BE2C (cell line): ENCODE data around the gene INPP5A.

Experiments
- DNase-seq: peaks from one replicate; pipeline ENCODE4 v3.0.0-alpha.2; 2020
- H3K27me3 ChIP-seq: fragments of 250-450 bp; sonication (Bioruptor Pico); 2 replicates; pipeline ENCODE4 v1.5.1; 2020; ENCODE audit warnings: mild to moderate bottlenecking
- H3K36me3 ChIP-seq: fragments of 250-450 bp; sonication (Bioruptor Pico); 2 replicates; pipeline ENCODE4 v1.5.1; 2020; ENCODE audit warnings: mild to moderate bottlenecking
- H3K4me1 ChIP-seq: fragments of 250-450 bp; sonication (Bioruptor Pico); 2 replicates; pipeline ENCODE4 v1.5.1; 2020
- H3K4me3 ChIP-seq: 2 replicates; pipeline ENCODE4 v1.5.1; 2011; ENCODE audit warnings: low read depth, low read length
- H3K9me3 ChIP-seq: fragments of 250-450 bp; sonication (Bioruptor Pico); 2 replicates; pipeline ENCODE4 v1.5.1; 2020
- CTCF ChIP-seq: IDR thresholded peaks from 2 replicates; pipeline ENCODE4 v1.5.1; 2012; ENCODE audit warnings: mild to moderate bottlenecking, low read depth, low read length

INPP5A gene

GRCh38 chr10:132706701-132707100, 169.1 kb downstream of the INPP5A start:
- Histone ChIP-seq H3K4me3 (no peak overlapping the region), H3K36me3 (no peaks in the 10 kb centered on the region), H3K4me1 (no peaks in the 10 kb centered on the region), H3K9me3 (no peaks in the 10 kb centered on the region), H3K27me3 (no peaks in the 10 kb centered on the region)
- no peak for DNase-seq
- TF ChIP-seq CTCF: no peak

- DNase-seq: no peak
- no peak for TF ChIP-seq CTCF
- no peaks in the 10 kb centered on the region for H3K27me3 ChIP-seq
- no peaks in the 10 kb centered on the region for H3K4me1 ChIP-seq
- H3K9me3 ChIP-seq: no peaks in the 10 kb centered on the region
- no peaks in the 10 kb centered on the region for H3K36me3 ChIP-seq
- no peak overlapping the region for H3K4me3 ChIP-seq
Observed at GRCh38 chr10:132707121-132707775, 169.7 kb downstream of the INPP5A start.

GRCh38 chr10:132707776-132708171, 170.2 kb downstream of the INPP5A start:
- Histone ChIP-seq H3K36me3 (no peaks in the 10 kb centered on the region), H3K4me3 (no peak overlapping the region), H3K27me3 (no peaks in the 10 kb centered on the region), H3K4me1 (no peaks in the 10 kb centered on the region), H3K9me3 (no peaks in the 10 kb centered on the region)
- peak; percentile 2 for DNase-seq
- TF ChIP-seq CTCF: no peak

- Histone ChIP-seq H3K9me3 (no peaks in the 10 kb centered on the region), H3K36me3 (no peaks in the 10 kb centered on the region), H3K27me3 (no peaks in the 10 kb centered on the region), H3K4me3 (no peak overlapping the region), H3K4me1 (no peaks in the 10 kb centered on the region)
- no peak for TF ChIP-seq CTCF
- DNase-seq: peak; percentile 25
Observed at GRCh38 chr10:132708441-132708840, 170.9 kb downstream of the INPP5A start.

- peak; percentile 3 for DNase-seq
- H3K9me3 ChIP-seq: no peaks in the 10 kb centered on the region
- H3K36me3 ChIP-seq: no peaks in the 10 kb centered on the region
- TF ChIP-seq CTCF: no peak
- no peaks in the 10 kb centered on the region for H3K4me1 ChIP-seq
- no peaks in the 10 kb centered on the region for H3K27me3 ChIP-seq
- H3K4me3 ChIP-seq: no peak overlapping the region
Observed at GRCh38 chr10:132708936-132709335, 171.3 kb downstream of the INPP5A start.

- Histone ChIP-seq H3K4me3 (no peak overlapping the region), H3K36me3 (no peaks in the 10 kb centered on the region), H3K4me1 (no peaks in the 10 kb centered on the region), H3K9me3 (no peaks in the 10 kb centered on the region), H3K27me3 (no peaks in the 10 kb centered on the region)
- no peak for TF ChIP-seq CTCF
- peak; percentile 10 for DNase-seq
Observed at GRCh38 chr10:132709471-132709951, 171.9 kb downstream of the INPP5A start.
